Endodermal cell (in vitro differentiated cells): ENCODE results near the gene NUBPL. TPM values are rescaled to one million over a fixed set of nuclear protein-coding genes. Genes with fewer than 3 reads are reported as not detected.
A peak's percentile ranks its signal among the peaks of the same experiment; 100 is the strongest.
"Not testable (repeated sequence)": the region's sequence is repeated elsewhere in the genome, so short reads cannot be mapped to it uniquely, and the experiment has no call there.

Experiments
- DNase-seq: peaks from one replicate; pipeline ENCODE4 v3.0.0-alpha.2; 2017
- H3K27ac ChIP-seq: 2 replicates; pipeline ENCODE4 v1.5.1; 2013; ENCODE audit warnings: mild to moderate bottlenecking, low read depth, low read length, moderate library complexity
- H3K27me3 ChIP-seq: 2 replicates; pipeline ENCODE4 v1.6.1; 2013; ENCODE audit warnings: mild to moderate bottlenecking, low read length, moderate library complexity; ENCODE audit not compliant: insufficient read depth, control insufficient read depth, poor library complexity, severe bottlenecking
- H3K36me3 ChIP-seq: 2 replicates; pipeline ENCODE4 v1.7.0; 2013; ENCODE audit warnings: mild to moderate bottlenecking, low read length, moderate library complexity; ENCODE audit not compliant: control insufficient read depth, insufficient read depth
- H3K4me1 ChIP-seq: one replicate; pipeline ENCODE4 v1.7.0; 2013; ENCODE audit warnings: low read length; ENCODE audit not compliant: control insufficient read depth, insufficient read depth
- H3K4me3 ChIP-seq: 2 replicates; pipeline ENCODE4 v1.5.1; 2013; ENCODE audit warnings: mild to moderate bottlenecking, low read length, moderate library complexity
- H3K9ac ChIP-seq: 2 replicates; pipeline ENCODE4 v1.6.1; 2013; ENCODE audit warnings: mild to moderate bottlenecking, low read length, moderate library complexity; ENCODE audit not compliant: poor library complexity, severe bottlenecking; ENCODE audit errors: extremely low read depth
- H3K9me3 ChIP-seq: 2 replicates; pipeline ENCODE4 v1.6.1; 2013; ENCODE audit warnings: mild to moderate bottlenecking, low read length, moderate library complexity; ENCODE audit not compliant: control insufficient read depth
- H3K27ac Mint-ChIP-seq: 2 replicates; pipeline ENCODE4 v1.8.0; 2020; ENCODE audit warnings: mixed read lengths
- H3K27me3 Mint-ChIP-seq: 2 replicates; pipeline ENCODE4 v1.8.0; 2021; ENCODE audit warnings: mild to moderate bottlenecking, mixed read lengths; ENCODE audit not compliant: insufficient read depth
- H3K36me3 Mint-ChIP-seq: 2 replicates; pipeline ENCODE4 v1.8.0; 2020; ENCODE audit warnings: low read depth, mixed read lengths
- H3K4me1 Mint-ChIP-seq: 2 replicates; pipeline ENCODE4 v1.8.0; 2020; ENCODE audit warnings: mixed read lengths
- H3K4me3 Mint-ChIP-seq: 2 replicates; pipeline ENCODE4 v1.8.0; 2020; ENCODE audit warnings: mild to moderate bottlenecking, moderate library complexity, mixed read lengths
- H3K9me3 Mint-ChIP-seq: 2 replicates; pipeline ENCODE4 v1.8.0; 2020; ENCODE audit warnings: mild to moderate bottlenecking, mixed read lengths
- WGBS, 2 experiments: methylation state at CpG; one replicate each; pipeline versions ENCODE4 v1.1.5 to v1.1.7; 2013; ENCODE audit warnings: missing lambda C conversion rate in 2 of 2, mixed read lengths in 1 of 2; ENCODE audit not compliant: insufficient coverage in 1 of 2, insufficient read length in 1 of 2; 5-methylcytosine and 5-hydroxymethylcytosine counted together
- total RNA-seq, 2 donors: library from RNA; stranded (reverse); fragmentation: NEBNext Ultra II Directional in 1 of 2; extraction: Animal tissue kit (Norgen Biotek cat#: 25700) in 1 of 2; gene quantifications; 2 replicates in 1 of 2; 3 replicates in 1 of 2; pipeline ENCODE4 v1.2.1, GENCODE V29; 2021
- TF ChIP-seq, protein P1 (sequence below): fragments of 200-600 bp; sonication (generic); conservative IDR thresholded peaks from 2 replicates; pipeline ENCODE4 v1.5.0; 2021; ENCODE audit warnings: antibody characterized with exemption, mild to moderate bottlenecking

Gene NUBPL
- total RNA-seq, 2 donors from 2014 or later: 12.2 to 14.0 TPM

DNA sequence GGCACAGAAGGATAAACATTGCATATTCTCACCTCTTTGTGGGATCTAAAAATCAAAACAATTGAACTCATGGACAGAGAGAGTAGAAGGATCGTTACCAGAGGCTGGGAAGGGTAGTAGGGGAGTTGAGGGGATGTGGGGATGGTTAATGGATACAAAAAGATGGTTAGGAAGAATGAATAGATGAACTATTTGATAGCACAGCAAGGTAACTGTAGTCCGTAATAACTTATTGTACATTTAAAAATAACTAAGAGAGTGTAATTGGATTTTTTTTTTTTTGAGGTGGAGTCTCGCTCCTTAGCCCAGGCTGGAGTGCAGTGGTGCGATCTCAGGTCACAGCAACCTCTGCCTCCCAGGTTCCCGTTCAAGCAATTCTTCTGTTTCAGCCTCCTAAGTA, 52.0 kb downstream of the NUBPL start:
- Histone ChIP-seq H3K27me3 (no peaks in the 10 kb centered on the region), H3K27ac (no peak overlapping the region), H3K9me3 (no peaks in the 10 kb centered on the region), H3K36me3 (no peaks in the 10 kb centered on the region), H3K9ac (no peak overlapping the region), H3K4me1 (no peaks in the 10 kb centered on the region), H3K4me3 (no peak overlapping the region)
- no peak for DNase-seq
- Mint-ChIP-seq H3K4me3 (no peak overlapping the region), H3K27ac (no peak overlapping the region), H3K9me3 (peaks cover 17% of the 10 kb centered on the region), H3K36me3 (peaks cover 4% of the 10 kb centered on the region), H3K4me1 (no peaks in the 10 kb centered on the region), H3K27me3 (no peaks in the 10 kb centered on the region)
- TF ChIP-seq, protein P1, sequence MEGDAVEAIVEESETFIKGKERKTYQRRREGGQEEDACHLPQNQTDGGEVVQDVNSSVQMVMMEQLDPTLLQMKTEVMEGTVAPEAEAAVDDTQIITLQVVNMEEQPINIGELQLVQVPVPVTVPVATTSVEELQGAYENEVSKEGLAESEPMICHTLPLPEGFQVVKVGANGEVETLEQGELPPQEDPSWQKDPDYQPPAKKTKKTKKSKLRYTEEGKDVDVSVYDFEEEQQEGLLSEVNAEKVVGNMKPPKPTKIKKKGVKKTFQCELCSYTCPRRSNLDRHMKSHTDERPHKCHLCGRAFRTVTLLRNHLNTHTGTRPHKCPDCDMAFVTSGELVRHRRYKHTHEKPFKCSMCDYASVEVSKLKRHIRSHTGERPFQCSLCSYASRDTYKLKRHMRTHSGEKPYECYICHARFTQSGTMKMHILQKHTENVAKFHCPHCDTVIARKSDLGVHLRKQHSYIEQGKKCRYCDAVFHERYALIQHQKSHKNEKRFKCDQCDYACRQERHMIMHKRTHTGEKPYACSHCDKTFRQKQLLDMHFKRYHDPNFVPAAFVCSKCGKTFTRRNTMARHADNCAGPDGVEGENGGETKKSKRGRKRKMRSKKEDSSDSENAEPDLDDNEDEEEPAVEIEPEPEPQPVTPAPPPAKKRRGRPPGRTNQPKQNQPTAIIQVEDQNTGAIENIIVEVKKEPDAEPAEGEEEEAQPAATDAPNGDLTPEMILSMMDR: no peak
- 96% methylated on average over 3 to 4 of the region's 5 CpGs for WGBS, 2 experiments

DNA sequence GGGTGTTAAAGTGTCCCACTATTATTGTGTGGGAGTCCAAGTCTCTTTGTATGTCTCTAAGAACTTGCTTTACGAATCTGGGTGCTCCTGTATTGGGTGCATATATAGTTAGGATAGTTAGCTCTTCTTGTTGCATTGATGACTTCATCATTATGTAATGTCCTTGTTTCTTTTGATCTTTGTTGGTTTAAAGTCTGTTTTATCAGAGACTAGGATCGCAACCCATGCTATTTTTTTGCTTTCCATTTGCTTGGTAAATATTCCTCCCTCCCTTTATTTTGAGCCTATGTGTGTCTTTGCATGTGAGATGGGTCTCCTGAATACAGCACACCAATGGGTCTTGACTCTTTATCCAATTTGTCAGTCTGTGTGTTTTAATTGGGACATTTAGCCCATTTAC, 57.7 kb downstream of the NUBPL start:
- H3K9me3 ChIP-seq: peaks cover 22% of the 10 kb centered on the region
- H3K27me3 ChIP-seq, H3K4me1 ChIP-seq, H3K4me1 Mint-ChIP-seq, H3K27ac Mint-ChIP-seq, H3K27me3 Mint-ChIP-seq, H3K9ac ChIP-seq, DNase-seq, H3K36me3 ChIP-seq, H3K27ac ChIP-seq, H3K4me3 ChIP-seq, H3K4me3 Mint-ChIP-seq: not testable (repeated sequence)
- Mint-ChIP-seq H3K36me3 (peaks cover 32% of the 10 kb centered on the region), H3K9me3 (peaks cover 38% of the 10 kb centered on the region)
- 95 to 100% methylated on average over 1 to 2 of the region's 2 CpGs for WGBS, 2 experiments

DNA sequence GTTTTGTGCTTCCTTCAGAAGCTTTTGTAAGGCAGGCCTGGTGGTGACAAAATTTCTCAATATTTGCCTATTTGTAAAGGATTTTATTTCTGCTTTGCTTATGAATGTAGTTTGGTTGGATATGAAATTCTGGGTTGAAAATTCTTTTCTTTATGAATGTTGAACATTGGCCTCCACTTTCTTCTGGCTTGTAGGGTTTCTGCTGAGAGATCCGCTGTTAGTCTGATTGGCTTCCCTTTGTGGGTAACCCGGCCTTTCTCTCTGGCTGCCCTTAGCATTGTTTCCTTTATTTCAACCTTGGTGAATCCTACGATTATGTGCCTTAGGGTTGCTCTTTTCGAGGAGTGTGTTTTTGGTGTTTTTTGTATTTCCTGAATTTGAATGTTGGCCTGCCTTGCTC, 58.2 kb downstream of the NUBPL start:
- H3K9me3 Mint-ChIP-seq: peaks cover 42% of the 10 kb centered on the region
- 92 to 100% methylated on average over 1 to 4 of the region's 4 CpGs for WGBS, 2 experiments
- H3K27me3 Mint-ChIP-seq: no peaks in the 10 kb centered on the region
- H3K4me1 Mint-ChIP-seq: no peaks in the 10 kb centered on the region
- Histone ChIP-seq H3K36me3 (no peaks in the 10 kb centered on the region), H3K27ac (no peak overlapping the region), H3K4me3 (no peak overlapping the region), H3K4me1 (no peaks in the 10 kb centered on the region), H3K9ac (no peak overlapping the region), H3K9me3 (peaks cover 22% of the 10 kb centered on the region), H3K27me3 (no peaks in the 10 kb centered on the region)
- TF ChIP-seq, protein P1: no peak
- H3K27ac Mint-ChIP-seq: no peak overlapping the region
- H3K4me3 Mint-ChIP-seq: no peak overlapping the region
- peaks cover 36% of the 10 kb centered on the region for H3K36me3 Mint-ChIP-seq
- DNase-seq: no peak

DNA sequence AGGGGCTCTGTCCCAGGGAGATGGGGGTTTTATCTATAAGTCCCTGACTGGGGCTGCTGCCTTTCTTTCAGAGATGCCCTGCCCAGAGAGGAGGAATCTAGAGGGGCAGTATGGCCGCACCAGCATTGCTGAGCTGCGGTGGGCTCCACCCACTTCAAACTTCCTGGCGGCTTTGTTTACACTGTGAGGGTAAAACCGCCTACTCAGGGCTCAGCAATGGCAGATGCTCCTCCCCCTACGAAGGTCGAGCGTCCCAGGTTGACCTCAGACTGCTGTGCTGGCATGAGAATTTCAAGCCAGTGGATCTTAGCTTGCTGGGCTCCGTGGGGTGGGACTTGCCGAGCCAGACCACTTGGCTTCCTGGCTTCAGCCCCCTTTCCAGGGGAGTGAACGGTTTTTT, 59.7 kb downstream of the NUBPL start:
- H3K27me3 Mint-ChIP-seq, H3K27ac ChIP-seq, H3K9ac ChIP-seq, H3K36me3 ChIP-seq, H3K4me1 Mint-ChIP-seq, H3K27ac Mint-ChIP-seq, H3K4me1 ChIP-seq, H3K4me3 Mint-ChIP-seq, H3K4me3 ChIP-seq, H3K27me3 ChIP-seq: not testable (repeated sequence)
- H3K9me3 Mint-ChIP-seq: peaks cover 42% of the 10 kb centered on the region
- DNase-seq: peak; percentile 49
- WGBS, 2 experiments: 91 to 95% methylated on average over 10 of the region's 10 CpGs
- peaks cover 34% of the 10 kb centered on the region for H3K36me3 Mint-ChIP-seq
- peaks cover 22% of the 10 kb centered on the region for H3K9me3 ChIP-seq
